Measurements from ENCODE around the gene CD3E. TPM values are rescaled to one million over a fixed set of nuclear protein-coding genes. Genes with fewer than 3 reads are reported as not detected.
"Not testable (repeated sequence)": the region's sequence is repeated elsewhere in the genome, so short reads cannot be mapped to it uniquely, and the experiment has no call there.

CD3E gene
- total RNA-seq, 1 donor from 2014 or later, result not detected

DNA sequence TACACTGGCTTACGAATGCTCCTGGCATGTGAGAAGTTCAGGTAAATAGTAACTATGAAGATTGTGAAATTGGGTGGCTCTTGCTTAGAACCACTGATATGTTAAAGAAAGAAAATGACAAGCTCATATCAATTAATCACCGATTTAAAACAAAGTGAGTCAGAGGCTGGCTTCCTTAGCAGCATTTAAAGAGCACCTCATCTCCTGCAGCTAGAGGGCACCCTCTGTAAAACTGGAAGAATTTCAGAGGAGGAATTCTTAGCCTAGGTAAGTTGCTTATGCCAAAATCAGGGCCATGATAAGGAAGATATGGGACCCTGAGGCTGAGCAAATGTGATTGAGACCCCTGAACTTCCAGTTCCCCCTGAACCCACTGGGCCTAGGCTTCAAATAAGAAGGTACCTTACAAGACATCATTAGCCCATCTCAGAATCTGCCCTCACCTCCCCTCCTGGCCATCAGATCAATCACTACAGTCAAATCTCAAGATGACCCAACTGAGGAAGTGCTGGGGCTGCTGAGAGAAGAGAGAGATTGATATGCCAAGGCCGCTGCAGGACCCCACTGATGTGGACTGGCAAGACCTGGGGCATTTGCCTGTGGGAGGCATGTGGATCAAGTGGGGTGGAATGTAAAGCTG is 8.6 kb upstream of the CD3E start:
- no peak for DNase-seq (ENCODE audit: low spot score, unreplicated experiment)
- Mint-ChIP-seq H3K27ac (no peak overlapping the region), H3K36me3 (ENCODE audit: insufficient read depth) (no peaks in the 10 kb centered on the region)

DNA sequence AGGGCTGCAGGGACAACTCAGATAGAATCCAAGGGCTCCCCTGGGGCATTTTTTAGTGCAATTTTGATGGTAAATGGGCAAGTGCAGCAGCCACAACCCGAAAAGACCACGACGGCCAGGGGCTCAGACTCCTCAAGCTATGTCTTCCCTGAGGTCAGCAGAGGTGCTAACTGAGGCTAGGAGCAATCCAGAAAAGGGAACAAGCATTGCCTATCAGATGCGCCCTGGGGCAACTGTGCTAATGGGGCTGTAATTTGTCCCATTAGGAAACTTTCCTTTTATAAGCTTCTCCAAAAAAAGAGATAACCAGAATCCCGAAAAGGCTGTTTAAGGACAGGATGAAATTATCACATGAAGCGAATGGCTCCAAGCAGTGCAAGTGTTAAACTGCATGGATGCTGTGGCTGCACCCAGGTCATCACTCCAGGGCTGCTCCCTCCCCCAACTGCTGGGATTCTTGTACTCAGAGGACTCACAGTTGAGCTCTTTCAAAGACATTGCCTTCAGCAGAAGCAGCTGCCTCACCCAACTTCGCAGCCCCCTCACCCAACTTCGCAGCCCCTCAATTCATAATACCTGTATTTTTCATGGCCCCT is 2.8 kb upstream of the CD3E start:
- no peak overlapping the region for H3K27ac Mint-ChIP-seq
- H3K4me1 Mint-ChIP-seq (ENCODE audit: low read depth), result no peaks in the 10 kb centered on the region
- no peaks in the 10 kb centered on the region for H3K9me3 Mint-ChIP-seq (ENCODE audit: low read depth)
- no peak for DNase-seq (ENCODE audit: low spot score, unreplicated experiment)
- H3K36me3 Mint-ChIP-seq (ENCODE audit: insufficient read depth), result no peaks in the 10 kb centered on the region
- no peak overlapping the region for H3K4me3 Mint-ChIP-seq (ENCODE audit: low read depth)
- TF ChIP-seq, protein P1, sequence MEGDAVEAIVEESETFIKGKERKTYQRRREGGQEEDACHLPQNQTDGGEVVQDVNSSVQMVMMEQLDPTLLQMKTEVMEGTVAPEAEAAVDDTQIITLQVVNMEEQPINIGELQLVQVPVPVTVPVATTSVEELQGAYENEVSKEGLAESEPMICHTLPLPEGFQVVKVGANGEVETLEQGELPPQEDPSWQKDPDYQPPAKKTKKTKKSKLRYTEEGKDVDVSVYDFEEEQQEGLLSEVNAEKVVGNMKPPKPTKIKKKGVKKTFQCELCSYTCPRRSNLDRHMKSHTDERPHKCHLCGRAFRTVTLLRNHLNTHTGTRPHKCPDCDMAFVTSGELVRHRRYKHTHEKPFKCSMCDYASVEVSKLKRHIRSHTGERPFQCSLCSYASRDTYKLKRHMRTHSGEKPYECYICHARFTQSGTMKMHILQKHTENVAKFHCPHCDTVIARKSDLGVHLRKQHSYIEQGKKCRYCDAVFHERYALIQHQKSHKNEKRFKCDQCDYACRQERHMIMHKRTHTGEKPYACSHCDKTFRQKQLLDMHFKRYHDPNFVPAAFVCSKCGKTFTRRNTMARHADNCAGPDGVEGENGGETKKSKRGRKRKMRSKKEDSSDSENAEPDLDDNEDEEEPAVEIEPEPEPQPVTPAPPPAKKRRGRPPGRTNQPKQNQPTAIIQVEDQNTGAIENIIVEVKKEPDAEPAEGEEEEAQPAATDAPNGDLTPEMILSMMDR (IDR thresholded peaks at IDR 0.05; ENCODE audit: unreplicated experiment), result no peak
- peaks cover 20% of the 10 kb centered on the region for H3K27me3 Mint-ChIP-seq

More for the DNA sequence above, 8.6 kb upstream of the CD3E start:
- TF ChIP-seq, protein P1 (IDR thresholded peaks at IDR 0.05; ENCODE audit: unreplicated experiment), result peak; percentile 48
- no peak overlapping the region for H3K4me3 Mint-ChIP-seq (ENCODE audit: low read depth)
- H3K4me1 Mint-ChIP-seq (ENCODE audit: low read depth), result no peaks in the 10 kb centered on the region
- peaks cover 12% of the 10 kb centered on the region for H3K27me3 Mint-ChIP-seq
- no peaks in the 10 kb centered on the region for H3K9me3 Mint-ChIP-seq (ENCODE audit: low read depth)

DNA sequence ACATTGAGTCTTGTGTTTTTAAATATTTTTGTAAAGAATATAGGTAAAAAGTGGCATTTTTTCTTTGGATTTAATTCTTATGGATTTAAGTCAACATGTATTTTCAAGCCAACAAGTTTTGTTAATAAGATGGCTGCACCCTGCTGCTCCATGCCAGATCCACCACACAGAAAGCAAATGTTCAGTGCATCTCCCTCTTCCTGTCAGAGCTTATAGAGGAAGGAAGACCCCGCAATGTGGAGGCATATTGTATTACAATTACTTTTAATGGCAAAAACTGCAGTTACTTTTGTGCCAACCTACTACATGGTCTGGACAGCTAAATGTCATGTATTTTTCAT is 333 bp upstream of the CD3E start:
- H3K36me3 Mint-ChIP-seq (ENCODE audit: insufficient read depth), result no peaks in the 10 kb centered on the region
- no peak overlapping the region for H3K4me3 Mint-ChIP-seq (ENCODE audit: low read depth)
- TF ChIP-seq, protein P1 (IDR thresholded peaks at IDR 0.05; ENCODE audit: unreplicated experiment), result no peak
- H3K4me1 Mint-ChIP-seq (ENCODE audit: low read depth), result no peaks in the 10 kb centered on the region
- no peaks in the 10 kb centered on the region for H3K9me3 Mint-ChIP-seq (ENCODE audit: low read depth)
- peaks cover 20% of the 10 kb centered on the region for H3K27me3 Mint-ChIP-seq
- H3K27ac Mint-ChIP-seq, result no peak overlapping the region
- no peak for DNase-seq (ENCODE audit: low spot score, unreplicated experiment)

DNA sequence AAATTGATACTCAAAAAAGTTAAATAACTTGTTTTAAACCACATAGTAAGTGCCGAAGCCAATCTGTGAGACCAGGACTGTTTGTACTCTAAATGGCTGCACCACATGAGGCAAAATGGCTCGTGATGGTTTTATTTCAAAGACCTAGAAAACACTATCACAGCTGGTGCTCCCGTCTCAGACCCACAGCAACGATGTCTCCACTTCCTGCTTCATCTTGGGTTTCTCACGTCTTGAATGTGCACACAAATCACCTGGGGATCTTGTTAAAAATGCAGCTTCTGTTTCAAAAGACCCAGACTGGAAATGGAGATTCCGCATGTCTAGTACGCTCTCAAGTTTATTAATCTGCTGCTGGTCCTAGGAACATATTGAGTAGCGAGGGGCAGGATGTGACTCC is 1.2 kb downstream of the CD3E start:
- no peaks in the 10 kb centered on the region for H3K4me1 Mint-ChIP-seq (ENCODE audit: low read depth)
- no peak for DNase-seq (ENCODE audit: low spot score, unreplicated experiment)
- H3K27me3 Mint-ChIP-seq, result peaks cover 16% of the 10 kb centered on the region
- no peak overlapping the region for H3K27ac Mint-ChIP-seq
- no peaks in the 10 kb centered on the region for H3K36me3 Mint-ChIP-seq (ENCODE audit: insufficient read depth)
- no peak overlapping the region for H3K4me3 Mint-ChIP-seq (ENCODE audit: low read depth)
- TF ChIP-seq, protein P1 (IDR thresholded peaks at IDR 0.05; ENCODE audit: unreplicated experiment), result no peak
- no peaks in the 10 kb centered on the region for H3K9me3 Mint-ChIP-seq (ENCODE audit: low read depth)

DNA sequence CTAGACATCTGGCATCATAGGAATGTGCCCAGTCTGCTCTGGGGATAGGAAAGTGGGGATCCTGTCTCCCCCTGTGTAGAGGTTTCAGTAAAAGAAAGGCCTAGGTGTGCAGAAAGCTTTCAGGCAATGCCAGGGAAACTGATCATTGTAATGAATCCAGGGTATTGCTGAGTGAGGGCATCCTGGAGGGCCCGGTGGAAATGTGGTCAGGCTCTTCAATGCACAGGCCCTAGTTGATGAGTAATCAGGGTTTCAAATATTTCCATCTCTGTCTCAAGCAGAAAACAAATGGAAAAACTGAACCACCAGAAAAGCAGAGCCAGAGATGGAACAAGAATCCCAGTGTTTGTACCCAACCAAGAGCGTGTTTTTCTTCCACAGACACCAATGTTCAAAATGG is 2.0 kb downstream of the CD3E start:
- TF ChIP-seq, protein P1 (IDR thresholded peaks at IDR 0.05; ENCODE audit: unreplicated experiment), result no peak
- Mint-ChIP-seq H3K9me3 (ENCODE audit: low read depth) (no peaks in the 10 kb centered on the region), H3K36me3 (ENCODE audit: insufficient read depth) (no peaks in the 10 kb centered on the region), H3K4me3 (ENCODE audit: low read depth) (no peak overlapping the region), H3K27ac (no peak overlapping the region), H3K4me1 (ENCODE audit: low read depth) (no peaks in the 10 kb centered on the region), H3K27me3 (peaks cover 16% of the 10 kb centered on the region)
- no peak for DNase-seq (ENCODE audit: low spot score, unreplicated experiment)

DNA sequence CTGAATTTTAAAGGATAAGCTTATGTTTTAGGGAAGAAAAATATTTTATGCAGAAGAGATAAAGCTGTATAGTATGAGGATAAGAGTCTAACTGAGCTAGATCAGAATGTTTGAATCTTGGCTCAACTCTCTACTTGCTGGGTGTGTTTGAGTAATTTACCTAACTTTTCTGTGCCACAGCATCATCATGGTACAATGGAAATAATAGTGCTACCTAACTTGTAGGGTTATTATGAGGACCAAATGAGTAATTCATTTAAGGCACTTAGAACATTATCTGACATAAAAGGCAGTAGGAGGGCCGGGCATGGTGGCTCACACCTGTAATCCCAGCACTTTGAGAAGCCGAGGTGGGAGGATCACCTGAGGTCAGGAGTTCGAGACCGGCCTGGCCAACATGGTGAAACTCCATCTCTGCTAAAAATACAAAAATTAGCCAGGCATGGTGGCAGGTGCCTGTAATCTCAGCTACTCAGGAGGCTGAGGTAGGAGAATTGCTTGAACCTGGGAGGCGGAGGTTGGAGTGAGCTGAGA is 4.5 kb downstream of the CD3E start:
- H3K4me3 Mint-ChIP-seq (ENCODE audit: low read depth); H3K9me3 Mint-ChIP-seq (ENCODE audit: low read depth); H3K4me1 Mint-ChIP-seq (ENCODE audit: low read depth); H3K36me3 Mint-ChIP-seq (ENCODE audit: insufficient read depth); DNase-seq (ENCODE audit: low spot score, unreplicated experiment); H3K27ac Mint-ChIP-seq: not testable (repeated sequence)
- H3K27me3 Mint-ChIP-seq, result peaks cover 19% of the 10 kb centered on the region
